HCT116 (cell line): ENCODE data around the gene RBM43. TPM values are rescaled to one million over a fixed set of nuclear protein-coding genes. Genes with fewer than 3 reads are reported as not detected.

Experiments used
- ATAC-seq: fragments of 200-7000 bp; cut with Tn5 transposase; 2 replicates; pipeline ENCODE4 v1.9.1; 2020; ENCODE audit warnings: mild to moderate bottlenecking, moderate library complexity
- BruUV-seq: library from RNA; stranded (reverse); fragments of 400-500 nt; replicated peaks from 2 replicates; lab custom pipeline; 2021; lab: Mats Ljungman, UMichigan
- CTCF ChIA-PET: fragments of 300-600 bp; sonication (Branson Sonifier 250); formaldehyde crosslinking; loops from one replicate; lab custom pipeline; 2021; ENCODE audit warnings: antibody characterized with exemption; lab: Charles Lee
- POLR2A ChIA-PET: fragments of 300-600, 350-600 bp; sonication (Branson Sonifier 250); formaldehyde crosslinking; loops from one replicate; lab custom pipeline; 2021; ENCODE audit warnings: antibody characterized with exemption; lab: Charles Lee
- RAD21 ChIA-PET, 2 experiments: fragments of 300-600 bp; sonication (Branson Sonifier 250); formaldehyde crosslinking; loops; one replicate each; lab custom pipeline; 2023; ENCODE audit warnings: low total read pairs in 2 of 2; ENCODE audit not compliant: uncharacterized antibody in 2 of 2, unreplicated experiment in 2 of 2, low non-redundant PET in 1 of 2; lab: Charles Lee
- DNase-seq: peaks from one replicate; pipeline ENCODE4 v3.0.0-alpha.2; 2010; ENCODE audit warnings: low read depth, low spot score
- H2AFZ ChIP-seq: fragments of 200-600 bp; shearing (Covaris generic), sonication (generic); 2 replicates; pipeline ENCODE4 v1.6.1; 2017; ENCODE audit warnings: low read depth, mixed run types, mixed read lengths, antibody characterized with exemption, low read length; ENCODE audit not compliant: poor library complexity, severe bottlenecking
- H3K27ac ChIP-seq: 2 replicates; pipeline ENCODE4 v1.5.1; 2012; ENCODE audit warnings: low read depth, low read length
- H3K27me3 ChIP-seq: fragments of 200-600 bp; sonication (generic); 2 replicates; pipeline ENCODE4 v1.6.1; 2016; ENCODE audit warnings: mixed run types, low read length, mixed read lengths; ENCODE audit not compliant: insufficient read depth
- H3K36me3 ChIP-seq, 2 experiments: fragments of 200-500 bp in 1 of 2; fragments of 200-600 bp in 1 of 2; sonication (Bioruptor generic) in 1 of 2; sonication (generic) in 1 of 2; 2 replicates each; pipeline versions ENCODE4 v1.5.1 to v1.6.1; 2014 to 2016; ENCODE audit warnings: low read length in 2 of 2, inconsistent platforms in 1 of 2, mixed read lengths in 1 of 2, mixed run types in 1 of 2; ENCODE audit not compliant: insufficient read depth in 2 of 2, control insufficient read depth in 1 of 2
- H3K4me1 ChIP-seq, 2 experiments: fragments of 200-600 bp in 1 of 2; sonication (generic) in 1 of 2; 2 replicates each; pipeline versions ENCODE4 v1.5.1 to v1.6.1; 2012 to 2017; ENCODE audit warnings: low read length in 2 of 2, inconsistent platforms in 1 of 2, mild to moderate bottlenecking in 1 of 2, mixed read lengths in 1 of 2, mixed run types in 1 of 2, moderate library complexity in 1 of 2; ENCODE audit not compliant: insufficient read depth in 2 of 2, control insufficient read depth in 1 of 2
- H3K4me2 ChIP-seq: fragments of 200-600 bp; sonication (generic); 2 replicates; pipeline ENCODE4 v1.6.1; 2017; ENCODE audit warnings: mixed run types, low read length, mixed read lengths
- H3K4me3 ChIP-seq, 2 experiments: fragments of 200-600 bp in 1 of 2; sonication (generic) in 1 of 2; replicated peaks in 1 of 2; 2 replicates each; pipeline ENCODE4 v1.5.1; 2011 to 2016; ENCODE audit warnings: low read length in 2 of 2, control low read depth in 1 of 2, low read depth in 1 of 2, mild to moderate bottlenecking in 1 of 2, mixed read lengths in 1 of 2, mixed run types in 1 of 2
- H3K79me2 ChIP-seq: fragments of 200-600 bp; sonication (generic); 2 replicates; pipeline ENCODE4 v1.6.1; 2017; ENCODE audit warnings: mild to moderate bottlenecking, mixed run types, low read length, moderate library complexity, mixed read lengths; ENCODE audit not compliant: insufficient read depth
- H3K9ac ChIP-seq: fragments of 200-600 bp; sonication (generic); 2 replicates; pipeline ENCODE4 v1.6.1; 2016; ENCODE audit warnings: low read length, mixed read lengths
- H3K9me2 ChIP-seq: fragments of 200-600 bp; sonication (generic), shearing (Covaris generic); 2 replicates; pipeline ENCODE4 v1.6.1; 2017; ENCODE audit warnings: mixed run types, mild to moderate bottlenecking, moderate library complexity; ENCODE audit not compliant: insufficient read depth
- H3K9me3 ChIP-seq, 2 experiments: fragments of 200-500 bp in 1 of 2; fragments of 200-600 bp in 1 of 2; sonication (Bioruptor generic) in 1 of 2; sonication (generic) in 1 of 2; 2 replicates each; pipeline ENCODE4 v1.6.1; 2014 to 2017; ENCODE audit warnings: low read length in 2 of 2, mixed read lengths in 2 of 2, inconsistent platforms in 1 of 2, low read depth in 1 of 2, mild to moderate bottlenecking in 1 of 2, mixed run types in 1 of 2, moderate library complexity in 1 of 2; ENCODE audit not compliant: control insufficient read depth in 1 of 2, insufficient read depth in 1 of 2
- H4K20me1 ChIP-seq: fragments of 200-600 bp; sonication (generic), shearing (Covaris generic); 2 replicates; pipeline ENCODE4 v1.6.1; 2017; ENCODE audit warnings: mixed run types, mild to moderate bottlenecking, moderate library complexity; ENCODE audit not compliant: insufficient read depth
- ATF3 ChIP-seq: IDR thresholded peaks from 2 replicates; pipeline ENCODE4 v1.6.1; 2012
- CEBPB ChIP-seq: IDR thresholded peaks from 2 replicates; pipeline ENCODE4 v1.6.1; 2012; ENCODE audit warnings: low read depth
- CTCF ChIP-seq, 3 experiments: fragments of 200-600 bp in 1 of 3; sonication (generic) in 1 of 3; IDR thresholded peaks in 2 of 3; conservative IDR thresholded peaks in 1 of 3; 2 replicates each; pipeline ENCODE4 v1.5.1; 2012 to 2017; ENCODE audit warnings: low read depth in 2 of 3, low read length in 2 of 3, antibody characterized with exemption in 1 of 3, borderline replicate concordance in 1 of 3, control low read depth in 1 of 3, mild to moderate bottlenecking in 1 of 3, mixed read lengths in 1 of 3, mixed run types in 1 of 3, moderate library complexity in 1 of 3; ENCODE audit not compliant: insufficient read depth in 1 of 3
- JUND ChIP-seq: IDR thresholded peaks from 2 replicates; pipeline ENCODE4 v1.6.1; 2012
- POLR2AphosphoS5 ChIP-seq: IDR thresholded peaks from 2 replicates; pipeline ENCODE4 v1.6.1; 2011; ENCODE audit warnings: mild to moderate bottlenecking, low read depth, low read length, moderate library complexity
- RAD21 ChIP-seq: IDR thresholded peaks from 2 replicates; pipeline ENCODE4 v1.6.1; 2012; ENCODE audit warnings: low read depth, mild to moderate bottlenecking
- SRF ChIP-seq: IDR thresholded peaks from 2 replicates; pipeline ENCODE4 v1.6.1; 2012; ENCODE audit warnings: low read depth
- ZNF274 ChIP-seq: fragments of 200-500 bp; sonication (Bioruptor generic); IDR thresholded peaks from 2 replicates; pipeline ENCODE4 v1.6.1; 2014; ENCODE audit warnings: mild to moderate bottlenecking, low read depth, low read length, inconsistent platforms
- intact Hi-C: fragments of 100-400 bp; cut with micrococcal nuclease; formaldehyde crosslinking; loops from 2 replicates; pipeline ENCODE4 v1.10.0; 2022
- total RNA-seq: library from RNA; stranded (reverse); gene quantifications from one replicate; pipeline ENCODE4 v1.2.1, GENCODE V29; 2021; ENCODE audit not compliant: unreplicated experiment

RBM43 gene
- total RNA-seq, 1 experiment from 2014 or later: 3.3 TPM

- H3K27me3 ChIP-seq: no peaks in the 10 kb centered on the region
- BruUV-seq: no TSS peak
- H3K9me2 ChIP-seq: no peaks in the 10 kb centered on the region
- no peak overlapping the region for H3K9ac ChIP-seq
- POLR2A ChIA-PET: no interaction called here
- H3K4me3 ChIP-seq: no peak overlapping the region
- H3K36me3 ChIP-seq: no peaks in the 10 kb centered on the region
- intact Hi-C loops: no loop called here
- RAD21 ChIA-PET: no interaction called here
- H3K27ac ChIP-seq: no peak overlapping the region
- no peak overlapping the region for H3K4me2 ChIP-seq
- no peaks in the 10 kb centered on the region for H3K9me3 ChIP-seq
- CTCF ChIA-PET: no interaction called here
- H4K20me1 ChIP-seq: no peaks in the 10 kb centered on the region
- no peaks in the 10 kb centered on the region for H3K4me1 ChIP-seq
- DNase-seq (no peak), ATAC-seq (no peak)
- no peak overlapping the region for H2AFZ ChIP-seq
- TF ChIP-seq RAD21: no peak
- TF ChIP-seq POLR2AphosphoS5: no peak
- TF ChIP-seq SRF: no peak
- TF ChIP-seq CEBPB: no peak
- TF ChIP-seq ATF3: no peak
- no peaks in the 10 kb centered on the region for H3K79me2 ChIP-seq
These were observed 55.2 kb downstream of the RBM43 start for GRCh38 chr2:151206446-151206968.

GRCh38 chr2:151205571-151205970 is 56.1 kb downstream of the RBM43 start:
- intact Hi-C loops: no loop called here
- ChIA-PET POLR2A (no interaction called here), RAD21 (no interaction called here), CTCF (no interaction called here)
- Histone ChIP-seq H3K27ac (no peak overlapping the region), H3K36me3 (no peaks in the 10 kb centered on the region), H3K9ac (no peak overlapping the region), H2AFZ (no peak overlapping the region), H3K4me3 (no peak overlapping the region), H3K4me2 (no peak overlapping the region), H3K27me3 (no peaks in the 10 kb centered on the region), H3K79me2 (no peaks in the 10 kb centered on the region), H3K9me2 (no peaks in the 10 kb centered on the region), H3K9me3 (no peaks in the 10 kb centered on the region), H3K4me1 (no peaks in the 10 kb centered on the region), H4K20me1 (no peaks in the 10 kb centered on the region)
- no peak for ATAC-seq
- no peak for DNase-seq
- TF ChIP-seq CTCF (IDR thresholded peaks at IDR 0.05 in 2 of 3, conservative IDR thresholded peaks at IDR 0.05 in 1 of 3; ENCODE audit: borderline replicate concordance in 1 of 3, insufficient read depth in 1 of 3, low read depth in 2 of 3, low read length in 2 of 3) (no peak), RAD21 (no peak), JUND (no peak), ZNF274 (no peak), CEBPB (no peak), SRF (no peak)
- no TSS peak for BruUV-seq
